ENCODE measurements around the gene APEX2. TPM values are rescaled to one million over a fixed set of nuclear protein-coding genes. Genes with fewer than 3 reads are reported as not detected.

Gene APEX2
- total RNA-seq, 6 experiments from 2014 or later = 4.9 to 12.5 (median 8.6) TPM

DNA sequence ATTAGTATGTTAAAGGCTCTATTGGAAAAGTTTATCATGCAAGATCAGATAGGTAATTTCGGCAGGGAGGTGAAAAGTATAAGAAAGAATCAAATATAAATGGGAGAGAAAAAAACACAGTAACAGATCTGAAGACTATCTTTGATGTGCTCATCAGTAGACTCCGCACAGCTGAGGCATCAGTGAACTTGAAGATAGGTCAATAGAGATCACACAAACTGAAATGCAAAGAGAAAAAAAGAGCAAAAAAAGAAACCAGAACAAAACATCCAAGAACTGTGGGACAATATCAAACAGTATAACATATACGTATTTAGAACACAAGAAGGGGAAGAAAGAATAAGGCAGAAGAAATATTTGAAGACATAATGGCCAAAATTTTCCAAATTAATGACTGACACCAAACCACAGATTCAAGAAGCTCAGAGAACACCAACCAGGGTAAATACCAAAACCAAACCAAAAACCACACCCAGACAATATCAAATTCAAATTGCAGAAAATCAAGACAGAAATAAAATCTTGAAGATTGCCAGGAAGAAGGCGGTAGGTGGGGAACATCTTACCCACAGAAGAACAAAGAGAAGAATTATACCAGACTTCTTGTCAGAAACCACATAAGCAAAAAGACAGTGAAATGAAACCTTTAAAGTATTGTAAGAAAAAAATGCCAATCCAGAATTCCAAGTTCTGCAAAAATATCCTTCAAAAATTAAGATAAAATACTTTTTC is 35.2 kb upstream of the APEX2 start:
- TF ChIP-seq CTCF (IDR thresholded peaks at IDR 0.05) (no peak), POLR2A (IDR thresholded peaks at IDR 0.05) (no peak)
- Histone ChIP-seq H3K4me3 (no peak overlapping the region), H3K27ac (no peak overlapping the region), H3K36me3 (peaks cover 0 to 4% (median 0%) of the 10 kb centered on the region in 4 donors), H3K27me3 (no peaks in the 10 kb centered on the region), H3K9me3 (no peaks in the 10 kb centered on the region), H3K4me1 (no peaks in the 10 kb centered on the region)
- DNase-seq = no peak
- intact Hi-C loops (cut with DNase I) = no loop called here
- ATAC-seq = no peak
- WGBS (ENCODE audit: insufficient coverage, low coverage, low lambda C conversion rate, missing lambda C conversion rate) = 54% methylated on average over 4 of the region's 4 CpGs

- WGBS (ENCODE audit: insufficient coverage, low coverage, low lambda C conversion rate, missing lambda C conversion rate) = 50% methylated on average over 4 of the region's 4 CpGs
- peaks cover 0 to 16% (median 0%) of the 10 kb centered on the region in 4 donors for H3K4me1 ChIP-seq
- TF ChIP-seq CTCF (IDR thresholded peaks at IDR 0.05) = no peak
- no peak for TF ChIP-seq POLR2A (IDR thresholded peaks at IDR 0.05)
- H3K9me3 ChIP-seq = no peaks in the 10 kb centered on the region
- H3K36me3 ChIP-seq = no peaks in the 10 kb centered on the region
- DNase-seq (no peak), ATAC-seq (no peak)
- H3K27ac ChIP-seq = no peak overlapping the region
- intact Hi-C loops (cut with DNase I) = no loop called here
- H3K4me3 ChIP-seq = no peak overlapping the region
- no peaks in the 10 kb centered on the region for H3K27me3 ChIP-seq
Observed at GRCh38 chrX:54977387-54977786, 22.8 kb upstream of the APEX2 start.

DNA sequence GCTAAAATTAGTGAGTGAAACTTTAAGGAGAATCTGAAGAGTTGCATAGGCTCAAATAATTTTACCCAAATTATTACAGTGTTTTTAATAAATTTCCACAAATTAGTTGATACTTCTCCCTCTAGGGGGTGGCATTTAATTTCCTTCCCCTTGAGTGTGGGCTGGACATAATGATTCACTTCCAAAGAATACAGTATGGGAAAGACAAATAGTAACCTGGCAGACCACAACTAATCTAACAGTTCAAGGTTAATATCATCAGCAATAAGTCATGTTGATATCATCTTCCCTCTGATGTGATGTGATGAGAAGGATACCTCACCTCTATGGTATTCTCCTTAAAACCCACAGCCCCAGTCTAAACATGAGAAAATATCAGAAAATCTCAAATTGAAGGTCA is 21.7 kb upstream of the APEX2 start:
- ATAC-seq (peak in 1 of 4 donors; percentile 86), DNase-seq (no peak)
- H3K27me3 ChIP-seq = no peaks in the 10 kb centered on the region
- peaks cover 0 to 16% (median 0%) of the 10 kb centered on the region in 4 donors for H3K4me1 ChIP-seq
- TF ChIP-seq POLR2A (IDR thresholded peaks at IDR 0.05) (no peak), CTCF (IDR thresholded peaks at IDR 0.05) (peak in 1 of 4 donors; percentile 9)
- H3K4me3 ChIP-seq = no peak overlapping the region
- no peak overlapping the region for H3K27ac ChIP-seq
- no peaks in the 10 kb centered on the region for H3K36me3 ChIP-seq
- no peaks in the 10 kb centered on the region for H3K9me3 ChIP-seq
- intact Hi-C loops (cut with DNase I) = no loop called here

GRCh38 chrX:54979432-54979831 is 20.7 kb upstream of the APEX2 start:
- Histone ChIP-seq H3K36me3 (no peaks in the 10 kb centered on the region), H3K27me3 (no peaks in the 10 kb centered on the region), H3K9me3 (no peaks in the 10 kb centered on the region), H3K4me1 (peaks cover 0 to 16% (median 0%) of the 10 kb centered on the region in 4 donors), H3K27ac (no peak overlapping the region), H3K4me3 (no peak overlapping the region)
- DNase-seq (no peak), ATAC-seq (peak; percentile 31 to 71 (median 52))
- TF ChIP-seq CTCF (IDR thresholded peaks at IDR 0.05) (no peak), POLR2A (IDR thresholded peaks at IDR 0.05) (no peak)
- intact Hi-C loops (cut with DNase I) = no loop called here
